ENCODE data around the gene DPP6.

- TF ChIP-seq CTCF (IDR thresholded peaks at IDR 0.05), result no peak
- no peak for TF ChIP-seq EZH2 (IDR thresholded peaks at IDR 0.05; ENCODE audit: borderline replicate concordance, insufficient read depth, low read depth, low read length, poor library complexity, severe bottlenecking)
Measured at GRCh38 chr7:154770361-154770760, 718.2 kb downstream of the DPP6 start.

Measured in B cell (primary cell).